Astrocyte (in vitro differentiated cells and primary cell): Measurements from ENCODE around the gene ANKRD33B.

ENCODE experiments used
- CTCF ChIP-seq: IDR thresholded peaks from 2 replicates; pipeline ENCODE4 v1.5.1; 2011; ENCODE audit warnings: low read depth, mild to moderate bottlenecking, inconsistent platforms, low read length, moderate library complexity; ENCODE audit not compliant: insufficient read depth
- EZH2 ChIP-seq: IDR thresholded peaks from 2 replicates; pipeline ENCODE4 v1.6.1; 2012; ENCODE audit warnings: mild to moderate bottlenecking, low read length, inconsistent platforms; ENCODE audit not compliant: insufficient read depth

- no peak for TF ChIP-seq CTCF
- no peak for TF ChIP-seq EZH2
These were observed 60.8 kb downstream of the ANKRD33B start for GRCh38 chr5:10624679-10625078.
